ENCODE results near the gene QRSL1. TPM values are rescaled to one million over a fixed set of nuclear protein-coding genes. Genes with fewer than 3 reads are reported as not detected.

QRSL1 gene
- total RNA-seq, 2 donors from 2014 or later: 8.7 to 9.5 TPM

GRCh38 chr6:106714281-106714680, 84.9 kb downstream of the QRSL1 start:
- Histone ChIP-seq H3K27ac (no peak overlapping the region), H3K36me3 (no peaks in the 10 kb centered on the region), H3K27me3 (replicated peaks; ENCODE audit: insufficient read depth) (no peaks in the 10 kb centered on the region), H3K4me3 (no peak overlapping the region), H3K9me3 (no peaks in the 10 kb centered on the region), H3K4me1 (ENCODE audit: control insufficient read depth in 1 of 2, low read depth in 2 of 2) (no peaks in the 10 kb centered on the region)
- DNase-seq (ENCODE audit: low spot score) (no peak), ATAC-seq (ENCODE audit: insufficient number of reproducible peaks, low FRiP score, low read depth) (no peak)
- TF ChIP-seq, protein P1, sequence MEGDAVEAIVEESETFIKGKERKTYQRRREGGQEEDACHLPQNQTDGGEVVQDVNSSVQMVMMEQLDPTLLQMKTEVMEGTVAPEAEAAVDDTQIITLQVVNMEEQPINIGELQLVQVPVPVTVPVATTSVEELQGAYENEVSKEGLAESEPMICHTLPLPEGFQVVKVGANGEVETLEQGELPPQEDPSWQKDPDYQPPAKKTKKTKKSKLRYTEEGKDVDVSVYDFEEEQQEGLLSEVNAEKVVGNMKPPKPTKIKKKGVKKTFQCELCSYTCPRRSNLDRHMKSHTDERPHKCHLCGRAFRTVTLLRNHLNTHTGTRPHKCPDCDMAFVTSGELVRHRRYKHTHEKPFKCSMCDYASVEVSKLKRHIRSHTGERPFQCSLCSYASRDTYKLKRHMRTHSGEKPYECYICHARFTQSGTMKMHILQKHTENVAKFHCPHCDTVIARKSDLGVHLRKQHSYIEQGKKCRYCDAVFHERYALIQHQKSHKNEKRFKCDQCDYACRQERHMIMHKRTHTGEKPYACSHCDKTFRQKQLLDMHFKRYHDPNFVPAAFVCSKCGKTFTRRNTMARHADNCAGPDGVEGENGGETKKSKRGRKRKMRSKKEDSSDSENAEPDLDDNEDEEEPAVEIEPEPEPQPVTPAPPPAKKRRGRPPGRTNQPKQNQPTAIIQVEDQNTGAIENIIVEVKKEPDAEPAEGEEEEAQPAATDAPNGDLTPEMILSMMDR (IDR thresholded peaks at IDR 0.05): no peak

DNA sequence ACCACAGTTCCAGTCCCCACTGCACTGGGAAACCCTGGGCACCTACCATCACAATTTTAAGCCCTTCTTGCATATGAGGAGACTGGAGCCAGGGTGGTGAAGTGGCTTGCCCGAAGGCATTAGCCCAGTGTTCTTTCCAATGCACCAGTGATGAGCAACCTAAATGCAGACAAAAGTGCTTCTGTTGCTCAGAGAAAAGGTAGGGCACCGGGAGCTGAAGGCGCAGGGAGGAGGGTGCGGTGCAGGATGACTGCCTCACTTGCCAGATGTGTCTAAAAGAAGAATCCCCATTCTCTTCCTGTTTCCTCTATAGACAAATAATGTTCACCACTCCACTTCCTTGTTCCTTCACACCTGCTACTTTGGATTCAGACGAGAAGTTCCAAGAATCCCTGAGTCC, 86.5 kb downstream of the QRSL1 start:
- Histone ChIP-seq H3K4me1 (ENCODE audit: control insufficient read depth in 1 of 2, low read depth in 2 of 2) (no peaks in the 10 kb centered on the region), H3K27ac (no peak overlapping the region), H3K9me3 (no peaks in the 10 kb centered on the region), H3K4me3 (no peak overlapping the region), H3K36me3 (no peaks in the 10 kb centered on the region), H3K27me3 (replicated peaks; ENCODE audit: insufficient read depth) (no peaks in the 10 kb centered on the region)
- DNase-seq (ENCODE audit: low spot score): no peak
- TF ChIP-seq, protein P1 (IDR thresholded peaks at IDR 0.05): no peak
- no peak for ATAC-seq (ENCODE audit: insufficient number of reproducible peaks, low FRiP score, low read depth)

- TF ChIP-seq, protein P1 (IDR thresholded peaks at IDR 0.05): no peak
These were observed 87.6 kb downstream of the QRSL1 start for GRCh38 chr6:106716966-106717365.

More at GRCh38 chr6:106716966-106717365, 87.6 kb downstream of the QRSL1 start:
- no peak for ATAC-seq (ENCODE audit: insufficient number of reproducible peaks, low FRiP score, low read depth)
- Histone ChIP-seq H3K27me3 (replicated peaks; ENCODE audit: insufficient read depth) (no peaks in the 10 kb centered on the region), H3K36me3 (no peaks in the 10 kb centered on the region), H3K27ac (no peak overlapping the region), H3K4me3 (no peak overlapping the region), H3K9me3 (no peaks in the 10 kb centered on the region), H3K4me1 (ENCODE audit: control insufficient read depth in 1 of 2, low read depth in 2 of 2) (no peaks in the 10 kb centered on the region)
- no peak for DNase-seq (ENCODE audit: low spot score)

Other genes starting within 250 kb of the QRSL1 start
- 10 to 100 TPM in 1 of 2 donors, 1 to 10 TPM in 1; 1.3 to 10.7 TPM for gene RTN4IP1, start 80 bp upstream of the QRSL1 start, total RNA-seq

Measured in thoracic aorta (tissue), 2 donors.